Fibroblast of lung (primary cell): Measurements from ENCODE around the gene BLTP2. TPM values are rescaled to one million over a fixed set of nuclear protein-coding genes. Genes with fewer than 3 reads are reported as not detected.
A peak's percentile ranks its signal among the peaks of the same experiment; 100 is the strongest.

Experiments
- DNase-seq, 2 donors: peaks; one replicate each; pipeline versions ENCODE4 v3.0.0 to v3.0.0-alpha.2; 2010; ENCODE audit warnings: low read depth in 2 of 2
- H2AFZ ChIP-seq: 2 replicates; pipeline ENCODE4 v1.5.1; 2012; ENCODE audit warnings: low read length, control low read depth, inconsistent platforms
- H3K27ac ChIP-seq: 2 replicates; pipeline ENCODE4 v1.5.1; 2011; ENCODE audit warnings: low read length, control low read depth; ENCODE audit not compliant: insufficient read depth
- H3K27me3 ChIP-seq: 2 replicates; pipeline ENCODE4 v1.5.1; 2011; ENCODE audit warnings: mild to moderate bottlenecking, low read length; ENCODE audit not compliant: control insufficient read depth, insufficient read depth
- H3K36me3 ChIP-seq: 2 replicates; pipeline ENCODE4 v1.5.1; 2011; ENCODE audit warnings: low read length; ENCODE audit not compliant: control insufficient read depth, insufficient read depth
- H3K4me1 ChIP-seq: 2 replicates; pipeline ENCODE4 v1.5.1; 2011; ENCODE audit warnings: low read length; ENCODE audit not compliant: control insufficient read depth, insufficient read depth; ENCODE audit errors: extremely low read depth
- H3K4me2 ChIP-seq: 2 replicates; pipeline ENCODE4 v1.5.1; 2011; ENCODE audit warnings: low read length, control low read depth; ENCODE audit not compliant: insufficient read depth; ENCODE audit errors: extremely low read depth
- H3K4me3 ChIP-seq, 4 experiments: fragments of 200-600 bp in 1 of 4; sonication (generic) in 1 of 4; replicated peaks in 1 of 4; 2 replicates each; pipeline ENCODE4 v1.5.1; 2011 to 2016; ENCODE audit warnings: low read length in 4 of 4, low read depth in 3 of 4, mild to moderate bottlenecking in 3 of 4, control low read depth in 2 of 4, inconsistent platforms in 1 of 4, mixed read lengths in 1 of 4; ENCODE audit not compliant: insufficient read depth in 1 of 4; ENCODE audit errors: control extremely low read depth in 1 of 4
- H3K79me2 ChIP-seq: 2 replicates; pipeline ENCODE4 v1.5.1; 2012; ENCODE audit warnings: mild to moderate bottlenecking, low read length, inconsistent platforms; ENCODE audit not compliant: control insufficient read depth, insufficient read depth
- H3K9ac ChIP-seq: 2 replicates; pipeline ENCODE4 v1.5.1; 2011; ENCODE audit warnings: mild to moderate bottlenecking, low read length, control low read depth; ENCODE audit not compliant: insufficient read depth
- H3K9me3 ChIP-seq: 2 replicates; pipeline ENCODE4 v1.5.1; 2012; ENCODE audit warnings: low read depth, low read length; ENCODE audit not compliant: control insufficient read depth, insufficient read depth
- H4K20me1 ChIP-seq: 2 replicates; pipeline ENCODE4 v1.5.1; 2011; ENCODE audit warnings: low read length; ENCODE audit not compliant: control insufficient read depth, insufficient read depth; ENCODE audit errors: extremely low read depth
- EZH2 ChIP-seq: IDR thresholded peaks from 2 replicates; pipeline ENCODE4 v1.5.1; 2012; ENCODE audit warnings: low read length, control low read depth, mild to moderate bottlenecking; ENCODE audit errors: missing control alignments
- polyA minus RNA-seq: library from RNA; depleted of rRNA, polyadenylated mRNA; stranded (reverse); fragments of >200 nt; gene quantifications from 2 replicates; pipeline ENCODE4 v1.2.3, GENCODE V29; 2011; ENCODE audit warnings: low replicate concordance
- polyA plus RNA-seq, 2 donors: library from polyadenylated mRNA; depleted of rRNA in 1 of 2; stranded (reverse) in 1 of 2; unstranded in 1 of 2; fragments of >200 nt; gene quantifications; 2 replicates each; pipeline ENCODE4 v1.2.1, GENCODE V29; 2011 to 2012; ENCODE audit warnings: missing spikeins in 1 of 2
- total RNA-seq: library from RNA; depleted of rRNA; stranded (reverse); fragments of >200 nt; gene quantifications from 2 replicates; pipeline ENCODE4 v1.2.1, GENCODE V29; 2014
- TF ChIP-seq, protein P1 (sequence below), 2 donors: IDR thresholded peaks in 1 of 2; conservative IDR thresholded peaks in 1 of 2; 1 replicate in 1 of 2; 2 replicates in 1 of 2; pipeline ENCODE4 v1.5.1; 2011 to 2012; ENCODE audit warnings: low read length in 2 of 2, control low read depth in 1 of 2, inconsistent platforms in 1 of 2, low read depth in 1 of 2, mild to moderate bottlenecking in 1 of 2

The BLTP2 gene
- total RNA-seq, result 107 and 160 TPM in 2 replicates
- 74.9 and 96.3 TPM in 2 replicates for polyA plus RNA-seq
- 57.7 and 65.4 TPM in 2 replicates for polyA plus RNA-seq (2012)
- polyA minus RNA-seq, result 608 and 948 TPM in 2 replicates

DNA sequence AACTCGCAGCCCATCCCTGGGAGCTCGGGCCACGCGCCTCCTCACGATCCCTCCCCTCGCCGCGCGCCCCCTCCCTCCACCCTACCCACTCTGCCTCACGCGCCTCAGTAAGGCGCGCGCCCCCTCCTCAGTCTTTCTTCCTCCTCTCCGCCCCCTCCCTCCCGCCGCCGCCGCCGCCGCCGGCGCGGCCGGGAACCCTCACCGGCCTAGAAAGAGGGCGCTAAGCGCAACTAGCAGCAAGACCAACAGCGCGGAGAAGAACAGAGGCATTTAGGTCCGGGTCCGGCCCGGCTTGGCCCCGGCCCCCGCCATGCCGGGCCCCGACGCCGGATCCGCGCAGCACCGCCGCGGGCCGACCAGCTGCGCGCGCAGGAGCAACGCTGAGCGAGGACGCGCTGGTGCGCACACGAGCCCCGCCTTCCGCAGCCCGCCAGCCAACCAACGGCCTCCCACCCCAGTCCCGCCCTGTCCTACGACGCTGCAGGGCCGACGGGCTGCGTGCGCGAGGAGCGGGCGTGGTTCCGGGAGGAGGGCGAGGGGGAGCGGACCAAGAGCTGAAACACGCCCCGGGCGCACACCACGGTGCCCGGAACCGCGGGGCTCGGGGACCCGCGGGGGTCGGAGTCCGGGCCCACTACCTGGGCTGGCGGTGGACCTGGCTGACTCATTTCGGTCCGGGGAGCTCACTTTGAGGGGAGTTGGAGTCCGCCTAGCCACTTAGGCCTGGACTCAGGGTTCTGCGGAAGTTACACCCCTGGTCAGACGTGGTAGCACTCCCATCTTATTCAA, at the start of gene BLTP2:
Gene BLTP2, minus strand, starts transcription at position 372 of the 789 bp plus-strand sequence. Its CDS starts 102 bp downstream, at position 270.
- Histone ChIP-seq H3K4me1 (peaks cover 6% of the 10 kb centered on the region), H3K4me2 (peak within 1 kb of the TSS; percentile 99), H3K27me3 (no peaks in the 10 kb centered on the region), H3K9me3 (no peaks in the 10 kb centered on the region), H3K9ac (peak within 1 kb of the TSS; percentile 79), H3K27ac (peak within 1 kb of the TSS; percentile 83), H3K79me2 (peaks cover 22% of the 10 kb centered on the region), H2AFZ (peak within 1 kb of the TSS; percentile 68), H3K36me3 (peaks cover 7% of the 10 kb centered on the region), H3K4me3 (peak within 1 kb of the TSS; percentile 86 to 97 (median 89)), H4K20me1 (no peaks in the 10 kb centered on the region)
- no peak for TF ChIP-seq EZH2
- TF ChIP-seq, protein P1, sequence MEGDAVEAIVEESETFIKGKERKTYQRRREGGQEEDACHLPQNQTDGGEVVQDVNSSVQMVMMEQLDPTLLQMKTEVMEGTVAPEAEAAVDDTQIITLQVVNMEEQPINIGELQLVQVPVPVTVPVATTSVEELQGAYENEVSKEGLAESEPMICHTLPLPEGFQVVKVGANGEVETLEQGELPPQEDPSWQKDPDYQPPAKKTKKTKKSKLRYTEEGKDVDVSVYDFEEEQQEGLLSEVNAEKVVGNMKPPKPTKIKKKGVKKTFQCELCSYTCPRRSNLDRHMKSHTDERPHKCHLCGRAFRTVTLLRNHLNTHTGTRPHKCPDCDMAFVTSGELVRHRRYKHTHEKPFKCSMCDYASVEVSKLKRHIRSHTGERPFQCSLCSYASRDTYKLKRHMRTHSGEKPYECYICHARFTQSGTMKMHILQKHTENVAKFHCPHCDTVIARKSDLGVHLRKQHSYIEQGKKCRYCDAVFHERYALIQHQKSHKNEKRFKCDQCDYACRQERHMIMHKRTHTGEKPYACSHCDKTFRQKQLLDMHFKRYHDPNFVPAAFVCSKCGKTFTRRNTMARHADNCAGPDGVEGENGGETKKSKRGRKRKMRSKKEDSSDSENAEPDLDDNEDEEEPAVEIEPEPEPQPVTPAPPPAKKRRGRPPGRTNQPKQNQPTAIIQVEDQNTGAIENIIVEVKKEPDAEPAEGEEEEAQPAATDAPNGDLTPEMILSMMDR (conservative IDR thresholded peaks at IDR 0.05 in 1 of 2, IDR thresholded peaks at IDR 0.05 in 1 of 2; ENCODE audit: low read depth in 1 of 2, low read length in 2 of 2), result no peak
- peak; percentile 93 for DNase-seq

GRCh38 chr17:28693869-28694268, 48.9 kb upstream of the BLTP2 start:
- peaks cover 28% of the 10 kb centered on the region for H3K36me3 ChIP-seq
- TF ChIP-seq, protein P1 (conservative IDR thresholded peaks at IDR 0.05 in 1 of 2, IDR thresholded peaks at IDR 0.05 in 1 of 2; ENCODE audit: low read depth in 1 of 2, low read length in 2 of 2), result no peak
- no peak overlapping the region for H3K4me3 ChIP-seq
- no peak overlapping the region for H3K9ac ChIP-seq
- no peaks in the 10 kb centered on the region for H3K27me3 ChIP-seq
- H3K27ac ChIP-seq, result no peak overlapping the region
- no peaks in the 10 kb centered on the region for H3K9me3 ChIP-seq
- H3K79me2 ChIP-seq, result no peaks in the 10 kb centered on the region
- DNase-seq, result no peak
- no peak overlapping the region for H2AFZ ChIP-seq
- H4K20me1 ChIP-seq, result no peaks in the 10 kb centered on the region
- no peaks in the 10 kb centered on the region for H3K4me1 ChIP-seq
- no peak overlapping the region for H3K4me2 ChIP-seq

DNA sequence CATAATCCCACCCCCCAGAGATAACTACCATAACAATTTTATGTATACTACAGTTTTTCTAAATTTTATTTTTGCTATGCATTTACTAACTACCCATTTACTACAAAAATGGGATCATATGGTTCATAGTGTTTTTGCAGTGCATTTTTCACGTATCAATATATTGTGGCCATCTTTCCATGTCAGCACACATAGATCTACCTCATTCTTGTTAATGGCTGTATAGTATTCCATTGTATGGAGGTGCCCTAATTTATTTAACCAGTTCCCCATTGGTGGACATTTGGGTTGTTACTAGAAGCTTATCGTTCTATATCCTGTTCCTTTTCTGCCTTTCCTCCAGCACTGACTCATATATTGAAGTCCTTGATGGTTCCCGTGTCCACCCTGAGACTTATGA, 44.1 kb upstream of the BLTP2 start:
- H4K20me1 ChIP-seq, result no peaks in the 10 kb centered on the region
- H3K4me1 ChIP-seq, result no peaks in the 10 kb centered on the region
- no peaks in the 10 kb centered on the region for H3K27me3 ChIP-seq
- no peak overlapping the region for H2AFZ ChIP-seq
- H3K4me3 ChIP-seq, result no peak overlapping the region
- TF ChIP-seq EZH2, result no peak
- TF ChIP-seq, protein P1 (conservative IDR thresholded peaks at IDR 0.05 in 1 of 2, IDR thresholded peaks at IDR 0.05 in 1 of 2; ENCODE audit: low read depth in 1 of 2, low read length in 2 of 2), result no peak
- no peak overlapping the region for H3K27ac ChIP-seq
- no peaks in the 10 kb centered on the region for H3K79me2 ChIP-seq
- H3K36me3 ChIP-seq, result peaks cover 28% of the 10 kb centered on the region
- H3K9me3 ChIP-seq, result no peaks in the 10 kb centered on the region
- H3K9ac ChIP-seq, result no peak overlapping the region
- H3K4me2 ChIP-seq, result no peak overlapping the region
- DNase-seq, result no peak
